LoVo (cell line): ENCODE measurements around the gene PLEKHG4B.
"Not testable (repeated sequence)": the region's sequence is repeated elsewhere in the genome, so short reads cannot be mapped to it uniquely, and the experiment has no call there.

Source experiments
- DNase-seq: peaks from one replicate; pipeline ENCODE4 v3.0.0-alpha.2; 2016; ENCODE audit warnings: low spot score

The PLEKHG4B gene

GRCh38 chr5:157801-158200, 65.8 kb downstream of the PLEKHG4B start:
- DNase-seq, result no peak

- no peak for DNase-seq
These were observed 67.0 kb downstream of the PLEKHG4B start for GRCh38 chr5:158807-159447.

GRCh38 chr5:159448-160172, 67.6 kb downstream of the PLEKHG4B start:
- no peak for DNase-seq

- DNase-seq, result no peak
These were observed 68.2 kb downstream of the PLEKHG4B start for GRCh38 chr5:160173-160510.

- DNase-seq, result no peak
These were observed 69.2 kb downstream of the PLEKHG4B start for GRCh38 chr5:160921-161802.

GRCh38 chr5:161803-162110, 69.8 kb downstream of the PLEKHG4B start:
- DNase-seq, result no peak

GRCh38 chr5:162190-162564, 70.2 kb downstream of the PLEKHG4B start:
- no peak for DNase-seq

- no peak for DNase-seq
These were observed 70.8 kb downstream of the PLEKHG4B start for GRCh38 chr5:162565-163337.

- DNase-seq, result no peak
These were observed 71.3 kb downstream of the PLEKHG4B start for GRCh38 chr5:163338-163620.

- DNase-seq, result no peak
These were observed 71.9 kb downstream of the PLEKHG4B start for GRCh38 chr5:163841-164240.

- DNase-seq, result no peak
These were observed 72.3 kb downstream of the PLEKHG4B start for GRCh38 chr5:164244-164643.

GRCh38 chr5:164783-165182, 72.8 kb downstream of the PLEKHG4B start:
- DNase-seq, result not testable (repeated sequence)

- DNase-seq, result no peak
These were observed 74.7 kb downstream of the PLEKHG4B start for GRCh38 chr5:166441-167372.

- DNase-seq, result no peak
These were observed 75.5 kb downstream of the PLEKHG4B start for GRCh38 chr5:167511-167910.

- DNase-seq, result peak; percentile 12
These were observed 76.2 kb downstream of the PLEKHG4B start for GRCh38 chr5:167982-168660.

- no peak for DNase-seq
These were observed 77.2 kb downstream of the PLEKHG4B start for GRCh38 chr5:169071-169727.

- no peak for DNase-seq
These were observed 77.7 kb downstream of the PLEKHG4B start for GRCh38 chr5:169728-170094.

GRCh38 chr5:170971-171800, 79.2 kb downstream of the PLEKHG4B start:
- DNase-seq, result no peak

- no peak for DNase-seq
These were observed 79.9 kb downstream of the PLEKHG4B start for GRCh38 chr5:171801-172331.
